HEK293 (cell line): ENCODE results near the gene SLC8A2.

Experiments used
- ZNF366 ChIP-seq: fragments of 450-650 bp; formaldehyde crosslinking; conservative IDR thresholded peaks from 2 replicates; pipeline ENCODE4 v1.5.1; 2016; ENCODE audit warnings: missing biosample characterization, missing genetic modification characterization
- ZNF670 ChIP-seq: fragments of 450-650 bp; formaldehyde crosslinking; IDR thresholded peaks from 2 replicates; pipeline ENCODE4 v1.5.1; 2016; ENCODE audit warnings: missing biosample characterization, missing genetic modification characterization, low read depth
- TF ChIP-seq, protein P1 (sequence below): fragments of 450-650 bp; formaldehyde crosslinking; IDR thresholded peaks from 2 replicates; pipeline ENCODE4 v1.5.1; 2016; ENCODE audit warnings: missing biosample characterization, missing genetic modification characterization

DNA sequence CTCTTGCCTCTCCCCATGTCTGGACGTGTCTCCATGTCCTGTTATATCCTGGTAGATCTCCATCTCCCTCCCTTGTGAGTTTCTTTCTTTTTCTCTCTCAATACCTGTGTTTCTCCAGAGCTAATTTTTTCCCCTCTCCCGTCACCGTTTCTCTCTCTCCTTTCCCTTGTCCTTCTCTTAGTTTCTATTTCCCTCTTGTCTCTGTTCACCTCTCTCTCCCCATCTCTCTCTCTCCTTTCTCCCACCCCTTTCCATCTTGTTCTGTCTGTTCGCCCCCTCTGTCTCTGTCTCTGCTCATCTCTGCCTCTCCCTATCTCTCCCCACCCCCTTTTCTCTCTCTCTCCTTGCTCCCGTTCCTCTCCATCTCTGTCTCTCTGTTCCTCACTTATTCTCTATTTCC lies 13.0 kb downstream of the SLC8A2 start:
- TF ChIP-seq ZNF670 (no peak), ZNF366 (tag by site-specific recombination) (no peak)
- TF ChIP-seq, protein P1, sequence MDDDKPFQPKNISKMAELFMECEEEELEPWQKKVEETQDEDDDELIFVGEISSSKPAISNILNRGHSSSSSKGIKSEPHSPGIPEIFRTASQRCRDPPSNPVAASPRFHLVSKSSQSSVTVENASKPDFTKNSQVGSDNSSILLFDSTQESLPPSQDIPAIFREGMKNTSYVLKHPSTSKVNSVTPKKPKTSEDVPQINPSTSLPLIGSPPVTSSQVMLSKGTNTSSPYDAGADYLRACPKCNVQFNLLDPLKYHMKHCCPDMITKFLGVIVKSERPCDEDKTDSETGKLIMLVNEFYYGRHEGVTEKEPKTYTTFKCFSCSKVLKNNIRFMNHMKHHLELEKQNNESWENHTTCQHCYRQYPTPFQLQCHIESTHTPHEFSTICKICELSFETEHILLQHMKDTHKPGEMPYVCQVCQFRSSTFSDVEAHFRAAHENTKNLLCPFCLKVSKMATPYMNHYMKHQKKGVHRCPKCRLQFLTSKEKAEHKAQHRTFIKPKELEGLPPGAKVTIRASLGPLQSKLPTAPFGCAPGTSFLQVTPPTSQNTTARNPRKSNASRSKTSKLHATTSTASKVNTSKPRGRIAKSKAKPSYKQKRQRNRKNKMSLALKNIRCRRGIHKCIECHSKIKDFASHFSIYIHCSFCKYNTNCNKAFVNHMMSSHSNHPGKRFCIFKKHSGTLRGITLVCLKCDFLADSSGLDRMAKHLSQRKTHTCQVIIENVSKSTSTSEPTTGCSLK (tag by site-specific recombination), result no peak
